NCI-H1930 (cell line): ENCODE data around the gene LY6G6D.
A peak's percentile ranks its signal among the peaks of the same experiment; 100 is the strongest.

Experiments used
- DNase-seq, 2 experiments: peaks; one replicate each; lab custom pipeline; 2025; lab: John Stamatoyannopoulos, UW

LY6G6D gene

GRCh38 chr6:31719001-31719400 lies 3.9 kb downstream of the LY6G6D start:
- no peak for DNase-seq

DNA sequence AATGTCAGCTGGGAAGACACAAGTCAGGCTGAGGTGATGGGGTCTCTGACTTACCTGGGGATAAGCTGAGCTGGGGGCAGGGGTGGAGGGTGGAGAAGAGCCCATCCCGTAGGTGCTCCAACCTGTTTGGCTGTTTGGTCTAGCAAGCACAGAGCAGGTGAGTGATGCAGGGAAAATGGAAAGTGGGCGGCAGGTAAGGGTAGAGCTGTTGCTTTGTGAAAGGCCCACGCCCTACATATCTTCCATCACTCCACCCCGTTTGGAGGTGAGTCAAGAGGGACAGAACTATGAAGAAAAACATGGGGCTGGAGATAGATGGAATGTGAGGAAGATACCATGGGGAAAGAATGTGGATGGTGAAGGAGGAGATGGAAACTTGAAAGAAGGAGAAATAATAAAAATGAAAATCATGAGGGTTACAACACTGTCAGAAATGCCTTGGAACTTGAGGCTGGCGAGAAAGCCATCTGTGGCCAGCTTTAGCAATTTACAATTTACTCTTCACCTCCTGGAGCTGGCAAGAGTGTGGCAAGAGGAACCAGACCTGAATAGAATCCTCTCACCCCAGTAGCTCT lies 5.1 kb downstream of the LY6G6D start:
- no peak for DNase-seq

DNA sequence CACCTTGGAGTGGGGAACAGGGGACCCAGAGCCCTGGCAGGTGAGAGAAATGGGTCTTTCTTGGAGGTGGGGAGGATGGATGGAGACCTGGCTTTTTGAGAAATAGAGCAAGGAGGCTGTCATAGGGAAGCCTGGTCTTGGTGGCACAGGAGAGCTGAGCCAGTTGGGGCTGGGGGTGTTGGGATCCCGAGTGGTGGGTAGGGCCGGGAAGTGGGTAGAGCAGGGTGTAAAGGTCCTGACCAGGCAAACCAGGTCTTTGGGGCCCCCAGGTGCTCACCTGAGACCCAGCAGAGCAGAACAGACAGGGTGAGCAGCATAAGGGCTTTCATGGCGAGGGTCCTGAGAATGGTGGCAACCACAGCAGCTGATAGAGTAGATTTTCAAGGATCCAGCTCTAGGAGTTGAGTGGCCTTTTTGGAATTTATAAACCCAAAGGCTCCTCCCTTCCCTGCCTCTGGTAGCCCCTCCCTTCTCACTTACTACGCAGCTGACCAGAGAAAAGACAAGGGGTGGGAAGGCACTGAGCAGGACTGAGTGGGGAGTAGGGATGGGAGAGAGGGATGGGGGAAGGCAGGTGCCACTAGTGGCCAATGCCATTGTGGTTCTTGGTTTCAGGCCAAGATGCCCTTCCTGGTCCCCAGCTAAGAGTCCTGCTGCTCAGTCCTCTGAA lies 6.3 kb downstream of the LY6G6D start, which contains the start of gene LY6G6C:
Gene LY6G6C (minus strand): TSS at position 396 of the 670 bp plus-strand sequence. CDS start 67 bp downstream, at position 329.
- DNase-seq, result no peak

- DNase-seq, result no peak
Observed at GRCh38 chr6:31722173-31722572, 7.0 kb downstream of the LY6G6D start.

- DNase-seq, result no peak
Observed at GRCh38 chr6:31723245-31723979, 8.3 kb downstream of the LY6G6D start, which contains the start of gene MPIG6B. Gene MPIG6B (plus strand): TSS chr6:31723373. CDS start chr6:31723384, 11 bp downstream.

DNA sequence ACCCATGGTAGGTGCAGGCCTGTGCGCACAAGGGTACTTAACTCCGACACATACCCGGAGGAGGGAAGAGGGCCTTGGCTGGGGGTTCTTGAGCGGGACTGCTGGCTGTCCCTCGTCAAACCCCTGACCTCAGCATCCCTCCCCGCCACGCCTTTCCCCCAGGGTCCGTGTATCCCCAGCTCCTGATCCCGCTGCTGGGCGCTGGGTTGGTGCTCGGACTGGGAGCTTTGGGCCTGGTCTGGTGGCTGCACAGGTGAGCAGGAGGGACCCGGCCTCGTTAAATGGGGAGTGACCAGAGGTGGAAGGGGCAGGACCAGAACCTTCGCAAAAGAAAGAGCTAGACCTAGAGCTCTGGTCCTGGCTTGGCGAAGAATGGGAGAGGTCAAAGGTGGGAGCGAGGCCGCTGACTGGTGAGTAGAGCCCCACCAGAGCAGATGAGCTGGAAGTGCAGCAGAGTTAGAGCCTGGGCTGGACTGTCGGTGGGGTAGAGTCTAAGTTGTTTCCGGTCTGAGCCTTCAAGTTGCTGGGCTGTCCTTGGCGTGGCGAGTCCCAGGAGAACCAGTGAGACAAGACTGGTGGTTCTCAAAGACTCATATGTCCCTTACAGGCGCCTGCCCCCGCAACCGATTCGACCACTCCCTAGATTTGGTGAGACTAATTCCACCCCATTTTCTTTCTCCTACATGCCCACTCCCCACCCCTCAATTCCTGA lies 9.0 kb downstream of the LY6G6D start:
- DNase-seq, result no peak

DNA sequence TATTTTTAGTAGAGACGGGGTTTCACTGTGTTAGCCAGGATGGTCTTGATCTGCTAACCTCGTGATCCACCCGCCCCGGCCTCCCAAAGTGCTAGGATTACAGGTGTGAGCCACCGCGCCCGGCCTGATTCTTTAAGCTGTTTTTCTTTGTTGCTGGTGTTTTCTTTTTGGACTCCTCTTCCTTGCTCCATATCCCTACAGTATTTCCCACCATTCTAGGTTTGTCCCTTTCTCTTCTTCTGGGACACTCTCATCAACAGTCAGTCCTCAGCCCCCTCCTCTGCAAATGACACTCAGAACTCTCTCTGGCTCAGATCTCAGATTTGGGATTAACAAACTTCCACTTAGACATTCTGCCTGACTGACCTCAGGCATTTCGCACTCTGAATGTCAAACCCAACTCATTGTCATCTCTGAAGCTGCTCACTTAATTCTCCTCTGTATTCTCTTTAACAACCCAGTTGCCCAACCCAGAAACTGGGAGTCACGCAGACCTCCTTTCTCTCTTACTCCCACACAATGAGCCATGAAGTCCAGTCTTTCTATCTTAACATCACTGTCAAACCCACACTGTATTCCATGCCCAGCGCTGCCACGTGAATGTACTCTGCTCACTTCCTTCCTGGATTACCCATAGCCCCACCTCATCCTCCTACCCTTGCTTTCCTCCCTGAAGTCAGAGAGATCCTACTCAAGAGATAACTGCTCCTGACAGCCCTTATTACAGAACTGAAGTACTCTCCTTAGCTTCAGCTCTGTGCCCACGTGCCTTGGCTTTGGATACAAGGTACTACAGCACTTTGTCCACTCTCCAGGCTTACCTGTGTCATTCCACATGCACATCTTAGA lies 10.6 kb downstream of the LY6G6D start:
- DNase-seq, result no peak

- no peak for DNase-seq
Observed at GRCh38 chr6:31727034-31727716, 12.0 kb downstream of the LY6G6D start.

DNA sequence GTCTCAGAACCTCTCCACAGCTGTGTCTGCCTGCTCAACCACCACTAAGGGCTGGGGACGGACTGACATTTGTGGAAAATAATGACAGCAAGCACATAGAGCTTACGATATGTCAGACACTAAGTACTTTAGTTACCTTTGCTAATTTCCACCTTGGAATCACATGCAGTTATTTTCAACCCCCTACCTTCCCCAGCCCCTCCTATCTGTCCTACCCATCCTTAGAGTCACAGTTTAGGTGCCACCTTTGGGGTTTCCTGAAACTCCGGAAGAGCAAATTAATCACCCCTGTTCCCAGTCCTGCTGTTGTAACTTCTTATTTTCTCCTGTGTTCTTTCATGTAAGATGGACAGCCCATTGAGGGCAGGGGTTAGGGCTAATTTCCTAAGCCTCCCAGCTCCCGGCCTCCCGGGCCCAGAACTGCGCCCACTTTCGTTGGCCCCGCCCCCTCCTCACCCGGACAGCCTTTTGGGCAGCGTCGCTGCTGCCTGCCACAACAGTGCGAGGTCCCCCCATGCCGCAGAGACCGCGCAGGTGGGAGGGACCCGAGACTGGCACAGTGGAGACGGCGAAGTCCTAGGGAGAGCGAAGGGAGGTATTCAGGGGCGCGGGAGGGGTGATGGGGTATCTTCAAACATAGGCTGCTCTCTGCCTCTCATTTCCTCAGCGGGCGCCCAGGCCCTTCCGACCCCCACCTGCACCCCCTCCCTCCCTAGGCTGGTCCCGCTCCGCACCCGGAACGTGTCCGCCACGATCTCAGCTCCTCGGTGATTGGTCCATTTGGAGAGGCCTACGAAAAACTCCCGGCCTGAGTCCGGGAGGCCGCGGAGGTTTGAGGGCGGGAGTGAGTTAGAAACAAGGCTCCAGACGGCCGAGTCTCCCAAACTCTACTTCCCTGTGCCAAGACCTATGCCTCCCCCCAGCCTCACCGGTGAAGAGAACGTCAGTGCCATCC lies 12.8 kb downstream of the LY6G6D start:
- no peak for DNase-seq

GRCh38 chr6:31728767-31729514 lies 13.8 kb downstream of the LY6G6D start, which contains the start of gene DDAH2:
Gene DDAH2 (minus strand): TSS chr6:31729299. CDS start chr6:31729161, 138 bp downstream.
- DNase-seq, result no peak

DNA sequence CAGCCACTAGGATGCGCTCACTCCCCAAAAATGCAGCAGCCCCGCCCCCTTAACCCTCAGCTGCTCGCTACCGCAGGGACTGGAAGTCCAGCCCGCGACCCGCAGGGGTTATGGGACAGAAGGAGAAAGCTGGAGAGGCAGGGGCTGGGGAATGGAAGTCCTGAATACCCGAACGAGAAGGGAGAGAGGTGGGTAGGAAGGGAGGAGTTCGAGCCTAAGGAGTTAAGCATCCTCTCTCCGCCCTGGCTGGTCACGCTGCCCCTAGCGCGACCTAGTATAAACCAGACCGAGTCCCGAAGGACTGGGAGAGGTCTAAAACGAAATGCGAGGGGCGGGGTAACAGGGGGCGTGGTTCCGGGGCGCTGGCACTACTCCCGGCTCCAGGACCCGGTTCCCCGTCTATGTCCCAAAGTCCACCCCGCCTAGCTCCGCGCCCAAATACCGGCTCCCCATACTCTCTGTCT lies 14.4 kb downstream of the LY6G6D start:
- peak; percentile 48 to 64 for DNase-seq

DNA sequence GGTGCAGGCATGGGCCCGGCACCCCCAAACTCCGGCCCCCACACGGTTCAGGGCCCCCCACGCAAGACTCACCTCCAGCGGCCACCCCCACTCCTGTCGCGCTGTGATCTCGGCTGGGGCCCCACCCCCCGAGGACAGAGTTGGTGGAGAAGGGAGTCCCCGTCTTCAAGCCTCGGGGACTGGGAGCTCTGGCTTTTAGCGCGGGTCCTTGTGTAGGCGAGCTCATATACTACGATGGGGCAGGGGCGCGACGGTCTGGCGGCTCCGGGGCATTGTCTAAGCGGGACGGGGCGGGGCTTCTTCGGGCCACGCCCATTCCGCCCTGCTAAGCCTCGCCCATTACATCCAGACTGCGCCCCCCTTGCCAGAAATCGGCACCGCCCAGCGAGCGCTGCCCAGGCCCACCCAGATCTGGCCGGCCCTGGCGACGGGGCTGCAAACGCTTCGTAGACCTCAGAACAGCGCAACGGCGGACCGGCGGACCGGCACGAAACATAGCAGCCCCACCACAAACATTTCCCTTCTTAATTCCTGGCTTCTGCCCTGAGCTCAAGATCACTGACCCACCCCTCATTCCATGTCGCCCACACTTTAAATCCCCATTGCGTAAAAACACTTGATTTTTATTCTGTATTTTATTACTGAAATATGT lies 15.0 kb downstream of the LY6G6D start:
- peak; percentile 65 to 70 for DNase-seq

DNA sequence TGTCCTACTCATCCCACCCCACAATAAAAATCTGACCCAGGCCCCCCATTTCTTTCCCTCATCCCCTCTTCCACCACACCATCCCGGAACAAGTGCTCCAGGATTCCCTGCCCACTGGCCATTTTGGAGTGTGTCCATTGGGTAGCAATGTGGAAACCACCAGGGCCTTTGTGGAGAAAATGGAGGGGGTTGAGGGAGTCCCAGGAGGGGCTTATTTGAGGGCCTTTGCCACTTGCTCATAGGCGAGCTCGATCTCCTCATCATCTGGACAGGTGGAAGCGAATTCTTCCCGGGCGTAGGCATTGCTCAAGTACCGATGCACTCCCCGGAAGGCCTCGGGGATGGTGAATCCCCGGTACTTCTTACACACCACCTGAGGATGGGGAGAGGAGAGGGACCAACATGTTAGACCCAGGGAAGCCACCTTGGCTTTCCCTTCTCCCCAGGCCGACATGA lies 15.5 kb downstream of the LY6G6D start:
- DNase-seq, result no peak

DNA sequence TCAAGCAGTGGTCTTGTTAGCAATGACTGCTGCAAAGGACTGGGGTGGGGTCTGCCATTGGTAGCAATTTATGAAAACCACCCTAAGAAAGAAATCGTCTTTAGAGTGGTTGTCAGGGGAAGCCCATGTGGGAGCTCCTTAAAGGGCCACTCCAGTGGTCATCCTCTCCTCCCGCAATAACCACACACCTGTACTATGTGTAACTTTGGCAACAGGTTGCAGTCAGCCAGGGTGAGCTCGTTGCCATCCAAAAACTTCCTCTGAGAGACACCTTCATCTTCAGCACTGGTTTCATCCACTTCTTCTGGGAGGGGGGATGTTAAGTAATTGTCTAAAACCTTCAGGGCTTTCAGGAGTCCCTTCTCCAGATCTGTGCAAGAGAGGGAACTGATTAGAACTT lies 16.9 kb downstream of the LY6G6D start:
- no peak for DNase-seq

- no peak for DNase-seq
Observed at GRCh38 chr6:31733734-31734133, 18.6 kb downstream of the LY6G6D start.

DNA sequence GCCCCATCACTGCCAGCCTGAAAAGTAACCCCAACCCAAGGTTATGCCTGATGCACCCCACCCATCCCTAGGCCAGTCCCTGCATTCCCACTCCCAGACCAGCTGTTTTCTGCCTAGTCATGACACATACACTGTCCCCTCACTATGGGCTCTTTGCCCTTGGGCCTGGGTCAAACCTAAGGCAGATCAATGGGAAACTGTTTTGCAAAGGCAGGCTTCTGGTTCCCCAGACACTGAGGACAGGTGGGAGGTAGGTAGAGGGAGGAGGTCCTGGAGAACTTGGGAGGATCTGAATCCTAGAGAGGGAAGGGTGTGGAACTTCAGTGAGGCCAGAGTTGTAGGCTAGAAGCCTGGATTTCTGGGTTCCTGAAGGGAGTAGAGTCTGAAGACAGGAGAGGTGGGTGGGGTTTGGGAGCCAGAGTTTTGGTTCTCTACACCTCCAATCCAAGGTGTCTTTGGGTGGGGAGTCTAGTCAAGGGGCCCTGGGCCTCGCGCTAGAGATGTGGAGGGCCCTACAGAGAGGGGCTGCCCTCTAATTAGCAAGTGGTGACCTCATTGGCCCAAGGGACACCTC lies 19.2 kb downstream of the LY6G6D start:
- no peak for DNase-seq

GRCh38 chr6:31734821-31735406 lies 19.8 kb downstream of the LY6G6D start:
- DNase-seq, result no peak
